HG03354 (cell line): ENCODE results near the gene IP6K1.

ENCODE experiments used
- ATAC-seq: cut with Tn5 transposase; IDR thresholded peaks from one replicate; pipeline ENCODE4 v1.9.1; 2021; ENCODE audit warnings: mild to moderate bottlenecking; ENCODE audit not compliant: unreplicated experiment, poor library complexity, severe bottlenecking

Gene IP6K1

GRCh38 chr3:49729966-49730609, 56.3 kb downstream of the IP6K1 start:
- no peak for ATAC-seq

GRCh38 chr3:49727924-49728361, 58.4 kb downstream of the IP6K1 start:
- ATAC-seq, result no peak

- no peak for ATAC-seq
These were observed 59.0 kb downstream of the IP6K1 start for GRCh38 chr3:49727154-49727923.

- no peak for ATAC-seq
These were observed 60.2 kb downstream of the IP6K1 start for GRCh38 chr3:49725906-49726681.

- no peak for ATAC-seq
These were observed 61.8 kb downstream of the IP6K1 start for GRCh38 chr3:49724586-49724985.

GRCh38 chr3:49723628-49724551, 62.5 kb downstream of the IP6K1 start, which contains the start of gene GMPPB:
Gene GMPPB (minus strand): TSS chr3:49723951. CDS start chr3:49723726, 225 bp downstream.
- ATAC-seq, result peak; percentile 72

GRCh38 chr3:49723296-49723627, 63.1 kb downstream of the IP6K1 start:
- ATAC-seq, result peak; percentile 19

- no peak for ATAC-seq
These were observed 63.4 kb downstream of the IP6K1 start for GRCh38 chr3:49722896-49723295.

GRCh38 chr3:49721896-49722781, 64.2 kb downstream of the IP6K1 start:
- ATAC-seq, result no peak

GRCh38 chr3:49721596-49721895, 64.8 kb downstream of the IP6K1 start:
- no peak for ATAC-seq

- no peak for ATAC-seq
These were observed 65.3 kb downstream of the IP6K1 start for GRCh38 chr3:49720855-49721595.

GRCh38 chr3:49719214-49719884, 67.0 kb downstream of the IP6K1 start, which contains the start of gene AMIGO3:
Gene AMIGO3 (minus strand): TSS chr3:49719684. CDS start chr3:49719465, 219 bp downstream.
- peak; percentile 64 for ATAC-seq

- ATAC-seq, result no peak
These were observed 67.5 kb downstream of the IP6K1 start for GRCh38 chr3:49718858-49719213.

GRCh38 chr3:49717959-49718857, 68.1 kb downstream of the IP6K1 start:
- no peak for ATAC-seq

- no peak for ATAC-seq
These were observed 69.0 kb downstream of the IP6K1 start for GRCh38 chr3:49717211-49717958.

GRCh38 chr3:49716691-49717210, 69.6 kb downstream of the IP6K1 start:
- ATAC-seq, result no peak
